Neural cell (in vitro differentiated cells): Measurements from ENCODE around the gene HAND1. TPM values are rescaled to one million over a fixed set of nuclear protein-coding genes. Genes with fewer than 3 reads are reported as not detected.

ENCODE experiments used
- H2AFZ ChIP-seq: fragments of 200-600, 300-800 bp; sonication (generic), shearing (Covaris generic); 2 replicates; pipeline ENCODE4 v1.6.0; 2014; ENCODE audit warnings: low read depth, mild to moderate bottlenecking, antibody characterized with exemption, low read length, moderate library complexity
- H3F3A ChIP-seq: fragments of 200-600 bp; shearing (Covaris generic); 2 replicates; pipeline ENCODE4 v1.6.1; 2016; ENCODE audit warnings: mild to moderate bottlenecking, moderate library complexity, mixed read lengths, antibody characterized with exemption, low read length; ENCODE audit not compliant: insufficient read depth, poor library complexity, severe bottlenecking
- H3K27ac ChIP-seq: fragments of 200-600, 300-800 bp; sonication (generic), shearing (Covaris generic); 2 replicates; pipeline ENCODE4 v1.5.1; 2014; ENCODE audit warnings: mild to moderate bottlenecking, low read length, moderate library complexity
- H3K27me3 ChIP-seq: fragments of 300-800, 200-600 bp; sonication (generic), shearing (Covaris generic); 2 replicates; pipeline ENCODE4 v1.6.0; 2014; ENCODE audit warnings: mild to moderate bottlenecking, low read depth, low read length, moderate library complexity; ENCODE audit not compliant: insufficient read depth
- H3K36me3 ChIP-seq: fragments of 300-800, 200-600 bp; sonication (generic), shearing (Covaris generic); 2 replicates; pipeline ENCODE4 v1.5.1; 2014; ENCODE audit warnings: mild to moderate bottlenecking, antibody characterized with exemption, low read length, moderate library complexity; ENCODE audit not compliant: insufficient read depth
- H3K4me2 ChIP-seq: fragments of 300-800, 200-600 bp; sonication (generic), shearing (Covaris generic); 2 replicates; pipeline ENCODE4 v1.6.0; 2014; ENCODE audit warnings: mild to moderate bottlenecking, low read length
- H3K4me3 ChIP-seq: fragments of 300-800, 200-600 bp; sonication (generic), shearing (Covaris generic); 2 replicates; pipeline ENCODE4 v1.5.1; 2014; ENCODE audit warnings: mild to moderate bottlenecking, low read length, moderate library complexity
- H3K79me2 ChIP-seq: fragments of 200-600 bp; shearing (Covaris generic); replicated peaks from 2 replicates; pipeline ENCODE4 v1.6.0; 2014; ENCODE audit warnings: mild to moderate bottlenecking, low read length, moderate library complexity; ENCODE audit not compliant: insufficient read depth
- H3K9ac ChIP-seq: fragments of 300-800, 200-600 bp; sonication (generic), shearing (Covaris generic); 2 replicates; pipeline ENCODE4 v1.6.1; 2016; ENCODE audit warnings: mild to moderate bottlenecking, low read length, mixed read lengths
- H3K9me2 ChIP-seq: fragments of 200-600 bp; shearing (Covaris generic); 2 replicates; pipeline ENCODE4 v1.6.1; 2016; ENCODE audit warnings: mild to moderate bottlenecking, low read length, mixed read lengths; ENCODE audit not compliant: insufficient read depth
- H3K9me3 ChIP-seq: fragments of 200-600, 300-800 bp; sonication (generic), shearing (Covaris generic); 2 replicates; pipeline ENCODE4 v1.6.1; 2016; ENCODE audit warnings: mild to moderate bottlenecking, mixed run types, low read length, moderate library complexity, mixed read lengths
- H4K20me1 ChIP-seq: fragments of 200-600 bp; shearing (Covaris generic); 2 replicates; pipeline ENCODE4 v1.6.1; 2016; ENCODE audit warnings: mild to moderate bottlenecking, mixed run types; ENCODE audit not compliant: insufficient read depth
- CTCF ChIP-seq: fragments of 450-650 bp; IDR thresholded peaks from 2 replicates; pipeline ENCODE4 v1.5.1; 2014; ENCODE audit warnings: antibody characterized with exemption, mild to moderate bottlenecking, moderate library complexity; ENCODE audit not compliant: poor library complexity, severe bottlenecking
- EP300 ChIP-seq: fragments of 450-650 bp; conservative IDR thresholded peaks from 2 replicates; pipeline ENCODE4 v1.6.1; 2014; ENCODE audit warnings: antibody characterized with exemption, mild to moderate bottlenecking, moderate library complexity; ENCODE audit not compliant: poor library complexity, severe bottlenecking
- EZH2 ChIP-seq: fragments of 200-600, 300-800 bp; shearing (Covaris generic), sonication (generic); IDR thresholded peaks from 2 replicates; pipeline ENCODE4 v1.6.1; 2014; ENCODE audit warnings: antibody characterized with exemption, low read length, borderline replicate concordance, mild to moderate bottlenecking; ENCODE audit not compliant: insufficient read depth, poor library complexity, severe bottlenecking
- MXI1 ChIP-seq: fragments of 450-650 bp; conservative IDR thresholded peaks from 2 replicates; pipeline ENCODE4 v1.6.1; 2014; ENCODE audit warnings: antibody characterized with exemption, mild to moderate bottlenecking; ENCODE audit not compliant: poor library complexity, severe bottlenecking
- POLR2AphosphoS5 ChIP-seq: IDR thresholded peaks from 2 replicates; pipeline ENCODE4 v1.6.1; 2012
- RAD21 ChIP-seq: fragments of 450-650 bp; conservative IDR thresholded peaks from 2 replicates; pipeline ENCODE4 v1.6.1; 2014; ENCODE audit warnings: antibody characterized with exemption, mild to moderate bottlenecking, moderate library complexity
- SMC3 ChIP-seq: fragments of 450-650 bp; conservative IDR thresholded peaks from 2 replicates; pipeline ENCODE4 v1.6.1; 2014; ENCODE audit warnings: antibody characterized with exemption, mild to moderate bottlenecking, moderate library complexity; ENCODE audit not compliant: poor library complexity
- TAF1 ChIP-seq: IDR thresholded peaks from 2 replicates; pipeline ENCODE4 v1.6.1; 2012; ENCODE audit warnings: low read depth
- polyA plus RNA-seq: library from polyadenylated mRNA; depleted of rRNA; stranded (reverse); fragments of >200 nt; gene quantifications from 2 replicates; pipeline ENCODE4 v1.2.3, GENCODE V29; 2014
- TF ChIP-seq, protein P1 (sequence below): IDR thresholded peaks from 2 replicates; pipeline ENCODE4 v1.6.1; 2012; ENCODE audit warnings: borderline replicate concordance

The HAND1 gene
- polyA plus RNA-seq, 1 donor from 2014 or later = not detected

DNA sequence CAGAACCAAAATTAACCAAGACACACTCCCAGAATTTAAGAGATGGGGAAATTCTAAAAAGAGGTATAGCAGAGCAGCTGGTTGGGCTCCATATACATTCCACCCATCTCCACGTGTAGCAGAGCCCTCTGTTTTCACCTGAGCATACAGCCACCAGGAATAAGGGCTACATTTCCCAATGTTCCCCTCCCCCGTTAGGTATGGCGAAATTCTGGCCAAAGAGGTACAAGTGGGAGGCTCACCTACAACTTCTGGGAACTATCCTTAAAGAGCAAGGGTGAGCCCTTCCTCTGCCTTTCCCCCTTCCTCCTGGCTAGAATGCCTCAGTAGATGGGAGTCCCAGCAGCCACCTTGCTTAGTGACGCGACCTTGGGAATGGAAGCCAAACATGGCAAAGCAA lies 37.5 kb downstream of the HAND1 start:
- peaks cover 3% of the 10 kb centered on the region for H3K79me2 ChIP-seq
- H4K20me1 ChIP-seq = no peaks in the 10 kb centered on the region
- no peak overlapping the region for H3K4me2 ChIP-seq
- H3K9ac ChIP-seq = no peak overlapping the region
- no peaks in the 10 kb centered on the region for H3K27me3 ChIP-seq
- TF ChIP-seq SMC3 (no peak), CTCF (no peak), EP300 (no peak)
- TF ChIP-seq, protein P1, sequence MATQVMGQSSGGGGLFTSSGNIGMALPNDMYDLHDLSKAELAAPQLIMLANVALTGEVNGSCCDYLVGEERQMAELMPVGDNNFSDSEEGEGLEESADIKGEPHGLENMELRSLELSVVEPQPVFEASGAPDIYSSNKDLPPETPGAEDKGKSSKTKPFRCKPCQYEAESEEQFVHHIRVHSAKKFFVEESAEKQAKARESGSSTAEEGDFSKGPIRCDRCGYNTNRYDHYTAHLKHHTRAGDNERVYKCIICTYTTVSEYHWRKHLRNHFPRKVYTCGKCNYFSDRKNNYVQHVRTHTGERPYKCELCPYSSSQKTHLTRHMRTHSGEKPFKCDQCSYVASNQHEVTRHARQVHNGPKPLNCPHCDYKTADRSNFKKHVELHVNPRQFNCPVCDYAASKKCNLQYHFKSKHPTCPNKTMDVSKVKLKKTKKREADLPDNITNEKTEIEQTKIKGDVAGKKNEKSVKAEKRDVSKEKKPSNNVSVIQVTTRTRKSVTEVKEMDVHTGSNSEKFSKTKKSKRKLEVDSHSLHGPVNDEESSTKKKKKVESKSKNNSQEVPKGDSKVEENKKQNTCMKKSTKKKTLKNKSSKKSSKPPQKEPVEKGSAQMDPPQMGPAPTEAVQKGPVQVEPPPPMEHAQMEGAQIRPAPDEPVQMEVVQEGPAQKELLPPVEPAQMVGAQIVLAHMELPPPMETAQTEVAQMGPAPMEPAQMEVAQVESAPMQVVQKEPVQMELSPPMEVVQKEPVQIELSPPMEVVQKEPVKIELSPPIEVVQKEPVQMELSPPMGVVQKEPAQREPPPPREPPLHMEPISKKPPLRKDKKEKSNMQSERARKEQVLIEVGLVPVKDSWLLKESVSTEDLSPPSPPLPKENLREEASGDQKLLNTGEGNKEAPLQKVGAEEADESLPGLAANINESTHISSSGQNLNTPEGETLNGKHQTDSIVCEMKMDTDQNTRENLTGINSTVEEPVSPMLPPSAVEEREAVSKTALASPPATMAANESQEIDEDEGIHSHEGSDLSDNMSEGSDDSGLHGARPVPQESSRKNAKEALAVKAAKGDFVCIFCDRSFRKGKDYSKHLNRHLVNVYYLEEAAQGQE = no peak
- H3K4me3 ChIP-seq = no peak overlapping the region
- H3K27ac ChIP-seq = no peak overlapping the region
- no peak overlapping the region for H2AFZ ChIP-seq
- H3F3A ChIP-seq = no peaks in the 10 kb centered on the region
- H3K36me3 ChIP-seq = no peaks in the 10 kb centered on the region
- H3K9me2 ChIP-seq = no peaks in the 10 kb centered on the region
- H3K9me3 ChIP-seq = peaks cover 2% of the 10 kb centered on the region

- no peaks in the 10 kb centered on the region for H3K36me3 ChIP-seq
- H3K9me3 ChIP-seq = peaks cover 2% of the 10 kb centered on the region
- H3K4me2 ChIP-seq = no peak overlapping the region
- no peaks in the 10 kb centered on the region for H3K79me2 ChIP-seq
- no peak overlapping the region for H3K27ac ChIP-seq
- no peaks in the 10 kb centered on the region for H3K27me3 ChIP-seq
- no peak overlapping the region for H2AFZ ChIP-seq
- H3K4me3 ChIP-seq = no peak overlapping the region
- H3K9ac ChIP-seq = no peak overlapping the region
- H3K9me2 ChIP-seq = no peaks in the 10 kb centered on the region
- H4K20me1 ChIP-seq = no peaks in the 10 kb centered on the region
- no peaks in the 10 kb centered on the region for H3F3A ChIP-seq
- no peak for TF ChIP-seq POLR2AphosphoS5
- TF ChIP-seq TAF1 = no peak
- no peak for TF ChIP-seq RAD21
- TF ChIP-seq SMC3 = no peak
- TF ChIP-seq, protein P1 = no peak
- TF ChIP-seq EP300 = no peak
- TF ChIP-seq EZH2 = no peak
- no peak for TF ChIP-seq MXI1
- no peak for TF ChIP-seq CTCF
These were observed 40.6 kb downstream of the HAND1 start for GRCh38 chr5:154437281-154437965.
